CD14-positive monocyte (primary cell): Measurements from ENCODE around the gene SPSB2. TPM values are rescaled to one million over a fixed set of nuclear protein-coding genes. Genes with fewer than 3 reads are reported as not detected.

Source experiments
- DNase-seq, 3 donors: peaks; one replicate each; pipeline ENCODE4 v3.0.0-alpha.2; 2011 to 2022
- H2AFZ ChIP-seq: 2 replicates; pipeline ENCODE4 v1.6.0; 2012; ENCODE audit warnings: mild to moderate bottlenecking, low read depth, low read length, inconsistent platforms; ENCODE audit not compliant: insufficient read depth, poor library complexity, severe bottlenecking
- H3K27ac ChIP-seq, 2 donors: 1 replicate in 1 of 2; 2 replicates in 1 of 2; pipeline ENCODE4 v1.5.1; 2012 to 2013; ENCODE audit warnings: low read length in 2 of 2, control low read depth in 1 of 2, inconsistent platforms in 1 of 2, low read depth in 1 of 2, mild to moderate bottlenecking in 1 of 2
- H3K27me3 ChIP-seq, 2 donors: one replicate each; pipeline versions ENCODE4 v1.6.0 to v1.6.1; 2011 to 2013; ENCODE audit warnings: low read length in 2 of 2; ENCODE audit not compliant: control insufficient read depth in 2 of 2, insufficient read depth in 2 of 2
- H3K36me3 ChIP-seq, 2 donors: replicated peaks in 1 of 2; 1 replicate in 1 of 2; 2 replicates in 1 of 2; pipeline versions ENCODE4 v1.5.1 to v1.6.1; 2012 to 2013; ENCODE audit warnings: low read length in 2 of 2, control low read depth in 1 of 2, inconsistent platforms in 1 of 2, mild to moderate bottlenecking in 1 of 2; ENCODE audit not compliant: insufficient read depth in 2 of 2, control insufficient read depth in 1 of 2
- H3K4me1 ChIP-seq, 2 donors: 1 replicate in 1 of 2; 2 replicates in 1 of 2; pipeline versions ENCODE4 v1.5.1 to v1.6.1; 2012 to 2013; ENCODE audit warnings: low read length in 2 of 2, control low read depth in 1 of 2, inconsistent platforms in 1 of 2, mild to moderate bottlenecking in 1 of 2, moderate library complexity in 1 of 2; ENCODE audit not compliant: insufficient read depth in 2 of 2, control insufficient read depth in 1 of 2
- H3K4me2 ChIP-seq: replicated peaks from 2 replicates; pipeline ENCODE3; 2012; ENCODE audit warnings: low read length, moderate library complexity, mild to moderate bottlenecking; ENCODE audit not compliant: poor library complexity, severe bottlenecking; ENCODE audit errors: extremely low read depth
- H3K4me3 ChIP-seq, 3 experiments: fragments of 200-600 bp in 1 of 3; sonication (generic) in 1 of 3; replicated peaks in 1 of 3; 1 replicate in 2 of 3; 2 replicates in 1 of 3; pipeline ENCODE4 v1.5.1; 2011 to 2013; ENCODE audit warnings: low read length in 3 of 3, mild to moderate bottlenecking in 3 of 3, control low read depth in 2 of 3, low read depth in 2 of 3, inconsistent platforms in 1 of 3, moderate library complexity in 1 of 3
- H3K79me2 ChIP-seq: 2 replicates; pipeline ENCODE4 v1.6.0; 2012; ENCODE audit warnings: mild to moderate bottlenecking, control low read depth, inconsistent platforms, low read length, moderate library complexity; ENCODE audit not compliant: insufficient read depth
- H3K9ac ChIP-seq: 2 replicates; pipeline ENCODE4 v1.6.0; 2017; ENCODE audit warnings: low read length, mild to moderate bottlenecking; ENCODE audit not compliant: insufficient read depth, poor library complexity, severe bottlenecking
- H3K9me3 ChIP-seq, 2 donors: replicated peaks in 1 of 2; 1 replicate in 1 of 2; 2 replicates in 1 of 2; pipeline versions ENCODE4 v1.5.1 to v1.6.1; 2012 to 2013; ENCODE audit warnings: low read length in 2 of 2, control low read depth in 1 of 2; ENCODE audit not compliant: control insufficient read depth in 1 of 2, insufficient read depth in 1 of 2
- H4K20me1 ChIP-seq: 2 replicates; pipeline ENCODE4 v1.6.0; 2012; ENCODE audit warnings: mild to moderate bottlenecking, low read length, control low read depth, moderate library complexity; ENCODE audit not compliant: insufficient read depth
- H3K27ac Mint-ChIP-seq, 7 donors: one replicate each; pipeline ENCODE4 v1.8.0; 2020; ENCODE audit warnings: mild to moderate bottlenecking in 7 of 7, mixed read lengths in 7 of 7, moderate library complexity in 6 of 7, inconsistent platforms in 2 of 7
- H3K27me3 Mint-ChIP-seq, 3 donors: one replicate each; pipeline ENCODE4 v1.8.0; 2021 to 2022; ENCODE audit warnings: low read depth in 3 of 3, mild to moderate bottlenecking in 3 of 3, mixed read lengths in 3 of 3, moderate library complexity in 3 of 3, inconsistent platforms in 1 of 3
- H3K36me3 Mint-ChIP-seq, 2 donors: one replicate each; pipeline ENCODE4 v1.8.0; 2020; ENCODE audit warnings: mixed read lengths in 2 of 2, inconsistent platforms in 1 of 2, mild to moderate bottlenecking in 1 of 2
- H3K4me1 Mint-ChIP-seq: one replicate; pipeline ENCODE4 v1.8.0; 2020; ENCODE audit warnings: mild to moderate bottlenecking, mixed read lengths
- H3K4me3 Mint-ChIP-seq, 2 donors: one replicate each; pipeline ENCODE4 v1.8.0; 2020; ENCODE audit warnings: mild to moderate bottlenecking in 2 of 2, mixed read lengths in 2 of 2, moderate library complexity in 1 of 2
- H3K9me3 Mint-ChIP-seq, 7 donors: one replicate each; pipeline ENCODE4 v1.8.0; 2020 to 2022; ENCODE audit warnings: mixed read lengths in 7 of 7, mild to moderate bottlenecking in 6 of 7, moderate library complexity in 6 of 7, inconsistent platforms in 2 of 7
- CTCF ChIP-seq: fragments of 200-600 bp; IDR thresholded peaks from one replicate; pipeline ENCODE4 v1.8.0; 2022; ENCODE audit warnings: antibody characterized with exemption, mild to moderate bottlenecking
- WGBS: methylation state at CpG from one replicate; pipeline ENCODE4 v1.1.5; 2013; ENCODE audit warnings: missing lambda C conversion rate; ENCODE audit not compliant: insufficient coverage; 5-methylcytosine and 5-hydroxymethylcytosine counted together
- intact Hi-C, 2 donors: fragments of 100-400 bp; cut with micrococcal nuclease; formaldehyde crosslinking; loops; one replicate each; pipeline versions ENCODE4 v1.15.0 to v1.15.1; 2023
- polyA plus RNA-seq, 3 donors: library from polyadenylated mRNA; depleted of rRNA in 1 of 3; unstranded in 2 of 3; stranded (reverse) in 1 of 3; fragments of 300-500 nt in 2 of 3; fragments of >200 nt in 1 of 3; fragmentation: Illumina TruSeq in 2 of 3; gene quantifications; 1 replicate in 2 of 3; 2 replicates in 1 of 3; pipeline ENCODE4 v1.2.3, GENCODE V29; 2012 to 2021

The SPSB2 gene
- polyA plus RNA-seq, 3 donors, result 4.7 to 6.9 (median 6.6) TPM

- H3K27ac Mint-ChIP-seq, result peak overlapping the region in 1 of 7 donors; percentile 73
- intact Hi-C loops, result loop anchor here in 1 of 2 donors (1.0 to 10.0 kb wide), 2 partner anchors 30 to 49 kb away; partner anchors contain the start of genes CDCA3, SPSB2 and USP5
- H3K9ac ChIP-seq, result no peak overlapping the region
Observed at GRCh38 chr12:6903722-6904121, 30.6 kb upstream of the SPSB2 start.

GRCh38 chr12:6902448-6902847, 29.3 kb upstream of the SPSB2 start:
- H3K4me3 ChIP-seq, result no peak overlapping the region
- H3K4me1 ChIP-seq, result peaks cover 26 to 30% of the 10 kb centered on the region in 2 donors
- Mint-ChIP-seq H3K27ac (no peak overlapping the region), H3K4me3 (no peak overlapping the region), H3K4me1 (peaks cover 13% of the 10 kb centered on the region), H3K36me3 (no peaks in the 10 kb centered on the region), H3K27me3 (peaks cover 0 to 2% (median 0%) of the 10 kb centered on the region in 3 donors), H3K9me3 (no peaks in the 10 kb centered on the region)
- 100% methylated on average over 2 of the region's 4 CpGs for WGBS
- no peaks in the 10 kb centered on the region for H3K79me2 ChIP-seq
- no peaks in the 10 kb centered on the region for H4K20me1 ChIP-seq
- no peaks in the 10 kb centered on the region for H3K27me3 ChIP-seq
- DNase-seq, result no peak
- no peak overlapping the region for H3K27ac ChIP-seq
- intact Hi-C loops, result loop anchor here in 1 of 2 donors (10.0 kb wide), 1 partner anchor 48 kb away; the partner anchor contains the start of genes CDCA3 and USP5
- H2AFZ ChIP-seq, result no peak overlapping the region
- H3K9ac ChIP-seq, result no peak overlapping the region
- H3K36me3 ChIP-seq, result peaks cover 0 to 9% of the 10 kb centered on the region in 2 donors
- H3K4me2 ChIP-seq, result no peak overlapping the region
- no peaks in the 10 kb centered on the region for H3K9me3 ChIP-seq
- no peak for TF ChIP-seq CTCF

More at GRCh38 chr12:6903722-6904121, 30.6 kb upstream of the SPSB2 start:
- Histone ChIP-seq H3K27me3 (no peaks in the 10 kb centered on the region), H3K9me3 (no peaks in the 10 kb centered on the region), H3K4me3 (no peak overlapping the region), H3K4me1 (peaks cover 26 to 30% of the 10 kb centered on the region in 2 donors), H3K27ac (no peak overlapping the region), H3K79me2 (no peaks in the 10 kb centered on the region), H2AFZ (peak overlapping the region; percentile 91), H3K36me3 (peaks cover 0 to 9% of the 10 kb centered on the region in 2 donors), H3K4me2 (no peak overlapping the region), H4K20me1 (no peaks in the 10 kb centered on the region)
- H3K36me3 Mint-ChIP-seq, result peaks cover 3 to 5% of the 10 kb centered on the region in 2 donors
- 13% methylated on average over 1 of the region's 1 CpG for WGBS
- no peaks in the 10 kb centered on the region for H3K9me3 Mint-ChIP-seq
- TF ChIP-seq CTCF, result no peak
- no peak overlapping the region for H3K4me3 Mint-ChIP-seq
- no peak for DNase-seq
- peaks cover 13% of the 10 kb centered on the region for H3K4me1 Mint-ChIP-seq
- peaks cover 0 to 2% (median 0%) of the 10 kb centered on the region in 3 donors for H3K27me3 Mint-ChIP-seq
